H1 (cell line): Measurements from ENCODE around the gene ANKRD9. TPM values are rescaled to one million over a fixed set of nuclear protein-coding genes. Genes with fewer than 3 reads are reported as not detected.

Source experiments
- ZNF274 ChIP-seq: IDR thresholded peaks from 2 replicates; pipeline ENCODE4 v1.7.0; 2012; ENCODE audit warnings: low read length, borderline replicate concordance; ENCODE audit errors: extremely low read depth
- polyA plus RNA-seq, 7 experiments: library from polyadenylated mRNA; depleted of rRNA in 3 of 7; stranded (reverse) in 5 of 7; unstranded in 2 of 7; fragments of >200 nt in 5 of 7; fragments of 200-250 nt in 2 of 7; gene quantifications; 1 replicate in 5 of 7; 2 replicates in 1 of 7; 4 replicates in 1 of 7; pipeline versions ENCODE4 v1.2.1 to v1.2.3, GENCODE V29; 2011 to 2013; ENCODE audit warnings: missing spikeins in 2 of 7, mixed read lengths in 2 of 7
- total RNA-seq: library from RNA; stranded (reverse); fragmentation: NEBNext Ultra II Directional; extraction: Animal tissue kit (Norgen Biotek cat#: 25700); gene quantifications from 2 replicates; pipeline ENCODE4 v1.2.1, GENCODE V29; 2021
- TF ChIP-seq, protein P1 (sequence below): IDR thresholded peaks from 2 replicates; pipeline ENCODE4 v1.6.1; 2012; ENCODE audit warnings: inconsistent platforms

Gene ANKRD9
- total and polyA plus RNA-seq, 2 of the 8 experiments (the other 6 are each of a cell fraction or from before 2014, with no cell fraction given) = 37.0 to 41.8 TPM

GRCh38 chr14:102493585-102493984 is 16.0 kb downstream of the ANKRD9 start (continued):
- TF ChIP-seq, protein P1, sequence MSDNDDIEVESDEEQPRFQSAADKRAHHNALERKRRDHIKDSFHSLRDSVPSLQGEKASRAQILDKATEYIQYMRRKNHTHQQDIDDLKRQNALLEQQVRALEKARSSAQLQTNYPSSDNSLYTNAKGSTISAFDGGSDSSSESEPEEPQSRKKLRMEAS = no peak
- no peak for TF ChIP-seq ZNF274
- TF ChIP-seq, all 59 proteins: peak for 0
